Trophoblast cell (in vitro differentiated cells and primary cell): ENCODE measurements around the gene STOM.

ENCODE experiments used
- DNase-seq, 2 donors: peaks; one replicate each; pipeline ENCODE4 v3.0.0-alpha.2; 2016
- H2AFZ ChIP-seq: 2 replicates; pipeline ENCODE4 v1.6.1; 2013; ENCODE audit warnings: low read length, moderate library complexity, mild to moderate bottlenecking; ENCODE audit not compliant: insufficient read depth, poor library complexity
- H2AK5ac ChIP-seq: 2 replicates; pipeline ENCODE4 v1.6.1; 2013; ENCODE audit warnings: mild to moderate bottlenecking, low read length
- H2BK120ac ChIP-seq: 2 replicates; pipeline ENCODE4 v1.6.1; 2013; ENCODE audit warnings: low read length, mild to moderate bottlenecking, moderate library complexity; ENCODE audit not compliant: insufficient read depth, poor library complexity
- H2BK12ac ChIP-seq: 2 replicates; pipeline ENCODE4 v1.6.1; 2013; ENCODE audit warnings: mild to moderate bottlenecking, low read length, moderate library complexity
- H2BK5ac ChIP-seq: 2 replicates; pipeline ENCODE4 v1.6.1; 2013; ENCODE audit warnings: low read length, low read depth, moderate library complexity, mild to moderate bottlenecking; ENCODE audit not compliant: poor library complexity
- H3K14ac ChIP-seq: 2 replicates; pipeline ENCODE4 v1.6.1; 2013; ENCODE audit warnings: mild to moderate bottlenecking, low read length
- H3K18ac ChIP-seq: 2 replicates; pipeline ENCODE4 v1.6.1; 2013; ENCODE audit warnings: mild to moderate bottlenecking, low read length
- H3K23ac ChIP-seq: 2 replicates; pipeline ENCODE4 v1.6.1; 2013; ENCODE audit warnings: low read length
- H3K27ac ChIP-seq: 2 replicates; pipeline ENCODE4 v1.5.1; 2013; ENCODE audit warnings: low read depth, mild to moderate bottlenecking, inconsistent platforms, low read length, moderate library complexity
- H3K27me3 ChIP-seq: 2 replicates; pipeline ENCODE4 v1.6.1; 2013; ENCODE audit warnings: inconsistent platforms, mild to moderate bottlenecking, low read length, moderate library complexity; ENCODE audit not compliant: insufficient read depth
- H3K36me3 ChIP-seq, 2 experiments: 1 replicate in 1 of 2; 2 replicates in 1 of 2; pipeline ENCODE4 v1.6.1; 2013; ENCODE audit warnings: low read length in 2 of 2, mild to moderate bottlenecking in 2 of 2, moderate library complexity in 1 of 2; ENCODE audit not compliant: insufficient read depth in 2 of 2, control insufficient read depth in 1 of 2
- H3K4ac ChIP-seq: 2 replicates; pipeline ENCODE4 v1.6.1; 2013; ENCODE audit warnings: low read depth, mild to moderate bottlenecking, low read length, moderate library complexity
- H3K4me1 ChIP-seq, 2 experiments: 1 replicate in 1 of 2; 2 replicates in 1 of 2; pipeline ENCODE4 v1.6.1; 2013; ENCODE audit warnings: low read length in 2 of 2, mild to moderate bottlenecking in 2 of 2, moderate library complexity in 1 of 2; ENCODE audit not compliant: insufficient read depth in 2 of 2, control insufficient read depth in 1 of 2
- H3K4me2 ChIP-seq: 2 replicates; pipeline ENCODE4 v1.6.1; 2013; ENCODE audit warnings: inconsistent platforms, mild to moderate bottlenecking, low read length, moderate library complexity
- H3K4me3 ChIP-seq: 2 replicates; pipeline ENCODE4 v1.5.1; 2013; ENCODE audit warnings: mild to moderate bottlenecking, low read depth, low read length, inconsistent platforms
- H3K79me1 ChIP-seq: one replicate; pipeline ENCODE4 v1.6.1; 2013; ENCODE audit warnings: low read length
- H3K79me2 ChIP-seq: 2 replicates; pipeline ENCODE4 v1.6.1; 2013; ENCODE audit warnings: low read length, mild to moderate bottlenecking; ENCODE audit not compliant: control insufficient read depth, insufficient read depth, poor library complexity
- H3K9ac ChIP-seq: 2 replicates; pipeline ENCODE4 v1.6.1; 2013; ENCODE audit warnings: mild to moderate bottlenecking, low read length
- H3K9me3 ChIP-seq: 2 replicates; pipeline ENCODE4 v1.6.1; 2013; ENCODE audit warnings: low read depth, mild to moderate bottlenecking, control low read depth, inconsistent platforms, low read length; ENCODE audit not compliant: insufficient read depth
- H4K12ac ChIP-seq: 2 replicates; pipeline ENCODE4 v1.6.1; 2013; ENCODE audit warnings: low read depth, mild to moderate bottlenecking, low read length, moderate library complexity
- H4K8ac ChIP-seq: 2 replicates; pipeline ENCODE4 v1.6.1; 2013; ENCODE audit warnings: low read depth, mild to moderate bottlenecking, low read length, moderate library complexity
- H4K91ac ChIP-seq: one replicate; pipeline ENCODE4 v1.6.1; 2013; ENCODE audit warnings: low read depth, mild to moderate bottlenecking, low read length, moderate library complexity
- WGBS: extraction: QIAGEN DNeasy Blood & Tissue Kit; methylation state at CpG from one replicate; pipeline ENCODE4 v1.1.7; 2013; ENCODE audit warnings: missing lambda C conversion rate; ENCODE audit not compliant: insufficient read length, insufficient coverage; ENCODE audit errors: extremely low coverage; 5-methylcytosine and 5-hydroxymethylcytosine counted together

Gene STOM

DNA sequence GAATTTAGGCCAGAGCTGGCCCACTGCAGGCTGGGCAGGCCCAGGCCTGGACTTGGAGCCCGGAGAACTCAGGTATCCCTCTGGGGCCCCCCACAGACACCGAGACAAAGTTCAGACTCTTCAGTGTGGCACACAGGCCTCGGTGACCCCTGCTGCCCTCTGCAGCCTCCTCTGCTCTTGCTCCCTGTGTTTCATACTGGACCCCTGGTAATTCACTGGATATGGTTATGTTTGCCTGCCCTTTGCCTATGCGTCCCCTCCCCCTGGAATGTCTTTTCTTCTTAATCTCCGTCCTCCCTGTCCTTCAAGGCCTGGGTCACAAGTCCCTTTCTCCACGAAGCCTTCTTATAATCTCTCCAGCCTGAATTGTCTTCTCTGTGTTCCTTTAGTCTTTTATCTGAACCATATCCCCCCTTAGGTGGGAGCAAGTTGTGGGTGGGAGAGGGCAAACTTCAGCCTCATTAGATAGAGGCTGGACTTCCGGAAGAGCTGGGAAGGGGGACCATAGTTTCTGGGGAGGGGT is 72.0 kb downstream of the STOM start:
- Histone ChIP-seq H3K27ac (no peak overlapping the region), H3K79me2 (no peaks in the 10 kb centered on the region)
- no CpG with 5 or more reads among the region's 7 CpGs for WGBS

GRCh38 chr9:121297389-121297788 is 72.7 kb downstream of the STOM start:
- H3K9me3 ChIP-seq = no peaks in the 10 kb centered on the region
- no peak overlapping the region for H3K9ac ChIP-seq
- peaks cover 4% of the 10 kb centered on the region for H3K79me1 ChIP-seq
- no peak overlapping the region for H3K4me2 ChIP-seq
- H3K18ac ChIP-seq = no peak overlapping the region
- H3K14ac ChIP-seq = no peak overlapping the region
- no peak overlapping the region for H2AK5ac ChIP-seq
- no peak overlapping the region for H2BK12ac ChIP-seq
- H3K4ac ChIP-seq = no peak overlapping the region
- no peak overlapping the region for H2AFZ ChIP-seq
- no peak overlapping the region for H4K8ac ChIP-seq
- no peak overlapping the region for H4K12ac ChIP-seq
- H3K23ac ChIP-seq = no peak overlapping the region
- H3K79me2 ChIP-seq = no peaks in the 10 kb centered on the region
- H2BK120ac ChIP-seq = no peak overlapping the region
- H2BK5ac ChIP-seq = no peak overlapping the region
- H3K4me1 ChIP-seq = peaks cover 9 to 13% of the 10 kb centered on the region in 2 experiments
- WGBS = no CpG with 5 or more reads among the region's 4 CpGs
- H3K4me3 ChIP-seq = no peak overlapping the region
- no peaks in the 10 kb centered on the region for H3K27me3 ChIP-seq
- peaks cover 15 to 18% of the 10 kb centered on the region in 2 experiments for H3K36me3 ChIP-seq
- H4K91ac ChIP-seq = no peak overlapping the region
- no peak overlapping the region for H3K27ac ChIP-seq
- DNase-seq = no peak

More for the DNA sequence above, 72.0 kb downstream of the STOM start:
- Histone ChIP-seq H2BK5ac (no peak overlapping the region), H3K4ac (no peak overlapping the region), H3K27me3 (no peaks in the 10 kb centered on the region), H4K12ac (no peak overlapping the region), H4K91ac (no peak overlapping the region), H4K8ac (no peak overlapping the region), H3K9ac (no peak overlapping the region), H3K23ac (no peak overlapping the region), H3K4me1 (peaks cover 9 to 13% of the 10 kb centered on the region in 2 experiments), H3K14ac (no peak overlapping the region), H3K4me2 (no peak overlapping the region), H3K9me3 (no peaks in the 10 kb centered on the region), H2AK5ac (no peak overlapping the region), H2AFZ (no peak overlapping the region), H3K18ac (no peak overlapping the region), H3K79me1 (peaks cover 4% of the 10 kb centered on the region), H3K4me3 (no peak overlapping the region), H2BK12ac (no peak overlapping the region), H3K36me3 (peaks cover 20 to 25% of the 10 kb centered on the region in 2 experiments), H2BK120ac (no peak overlapping the region)
- no peak for DNase-seq

DNA sequence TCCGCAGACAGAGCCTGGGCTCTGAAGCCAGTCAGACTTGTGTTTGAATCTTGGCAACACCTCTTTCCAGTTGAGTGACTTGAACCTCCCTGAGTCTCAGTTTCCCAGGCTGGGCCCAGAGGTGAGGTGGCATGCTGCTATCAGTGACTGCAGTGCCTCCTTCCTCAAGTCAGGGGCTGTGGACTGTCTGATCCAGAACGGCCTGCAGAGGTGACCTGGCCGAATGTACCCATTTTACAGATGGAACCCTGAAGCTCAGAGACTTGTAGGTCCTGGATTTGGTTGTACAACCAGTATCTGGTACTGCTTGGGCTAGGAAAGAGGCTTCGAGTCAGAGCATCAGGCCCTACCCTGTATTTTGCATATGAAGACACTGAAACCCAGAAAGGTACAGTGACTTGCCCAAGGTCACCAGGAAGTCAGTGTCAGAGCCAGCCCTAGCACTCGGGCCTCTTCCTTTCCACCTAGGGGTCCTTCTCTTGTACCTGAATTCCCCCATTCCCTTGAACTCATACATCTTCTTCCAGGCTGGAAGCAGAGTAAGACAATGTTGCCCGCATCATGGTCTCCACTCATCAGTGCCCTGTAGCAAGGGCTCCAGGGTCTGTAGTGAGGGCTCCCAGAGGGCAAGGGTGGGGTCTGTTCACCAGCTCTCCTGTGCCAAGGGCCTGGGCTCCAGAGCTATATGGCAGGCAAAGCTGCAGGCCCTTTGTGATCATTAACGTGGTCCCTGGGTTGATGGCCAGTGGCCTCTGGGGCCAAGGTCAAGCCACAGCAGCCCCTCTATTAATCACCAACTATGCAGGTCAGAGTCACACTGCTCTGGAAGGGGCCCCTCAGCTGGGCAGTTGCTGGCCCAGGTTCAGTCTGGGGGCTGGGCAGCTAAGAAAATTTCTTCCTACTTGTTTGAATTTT is 73.6 kb downstream of the STOM start:
- H3K18ac ChIP-seq = no peak overlapping the region
- H3K36me3 ChIP-seq = peaks cover 8 to 12% of the 10 kb centered on the region in 2 experiments
- no peak overlapping the region for H4K91ac ChIP-seq
- peaks cover 9 to 13% of the 10 kb centered on the region in 2 experiments for H3K4me1 ChIP-seq
- H3K27ac ChIP-seq = no peak overlapping the region
- H2AFZ ChIP-seq = no peak overlapping the region
- no peak overlapping the region for H2BK120ac ChIP-seq
- no peak overlapping the region for H4K8ac ChIP-seq
- no peak overlapping the region for H3K9ac ChIP-seq
- no peak overlapping the region for H3K14ac ChIP-seq
- no peaks in the 10 kb centered on the region for H3K27me3 ChIP-seq
- H3K9me3 ChIP-seq = no peaks in the 10 kb centered on the region
- no peak overlapping the region for H2BK5ac ChIP-seq
- no peak overlapping the region for H3K4ac ChIP-seq
- no peak for DNase-seq
- no peak overlapping the region for H3K4me3 ChIP-seq
- no peak overlapping the region for H2AK5ac ChIP-seq
- no peak overlapping the region for H3K4me2 ChIP-seq
- peaks cover 4% of the 10 kb centered on the region for H3K79me1 ChIP-seq
- no peak overlapping the region for H2BK12ac ChIP-seq
- H3K79me2 ChIP-seq = no peaks in the 10 kb centered on the region
- WGBS = no CpG with 5 or more reads among the region's 7 CpGs
- H3K23ac ChIP-seq = no peak overlapping the region
- no peak overlapping the region for H4K12ac ChIP-seq

- no peak overlapping the region for H2BK5ac ChIP-seq
- no peak overlapping the region for H2AK5ac ChIP-seq
- H2BK120ac ChIP-seq = no peak overlapping the region
- H3K27ac ChIP-seq = no peak overlapping the region
- H3K4me3 ChIP-seq = no peak overlapping the region
- peaks cover 8 to 12% of the 10 kb centered on the region in 2 experiments for H3K36me3 ChIP-seq
- DNase-seq = no peak
- no peak overlapping the region for H2AFZ ChIP-seq
- H3K18ac ChIP-seq = no peak overlapping the region
- WGBS = no CpG with 5 or more reads among the region's 5 CpGs
- H3K79me2 ChIP-seq = no peaks in the 10 kb centered on the region
- H2BK12ac ChIP-seq = no peak overlapping the region
- H4K91ac ChIP-seq = no peak overlapping the region
- H3K14ac ChIP-seq = no peak overlapping the region
- no peak overlapping the region for H4K8ac ChIP-seq
- peaks cover 8 to 13% of the 10 kb centered on the region in 2 experiments for H3K4me1 ChIP-seq
- H3K4ac ChIP-seq = no peak overlapping the region
- no peaks in the 10 kb centered on the region for H3K9me3 ChIP-seq
- H3K9ac ChIP-seq = no peak overlapping the region
- H3K4me2 ChIP-seq = no peak overlapping the region
- H4K12ac ChIP-seq = no peak overlapping the region
- H3K79me1 ChIP-seq = peaks cover 4% of the 10 kb centered on the region
- H3K23ac ChIP-seq = no peak overlapping the region
- no peaks in the 10 kb centered on the region for H3K27me3 ChIP-seq
These were observed 74.3 kb downstream of the STOM start for GRCh38 chr9:121295662-121296191.
